GM12892 (cell line): Measurements from ENCODE around the gene DLK1.

Source experiments
- POLR2A ChIP-seq: IDR thresholded peaks from 2 replicates; pipeline ENCODE4 v1.6.1; 2011; ENCODE audit warnings: low read depth, low read length, control low read depth
- POLR2AphosphoS5 ChIP-seq: IDR thresholded peaks from 2 replicates; pipeline ENCODE4 v1.6.1; 2011; ENCODE audit warnings: low read depth, low read length, control low read depth
- TAF1 ChIP-seq: IDR thresholded peaks from 2 replicates; pipeline ENCODE4 v1.6.1; 2011; ENCODE audit warnings: low read depth, mild to moderate bottlenecking, control low read depth, low read length, borderline replicate concordance

DNA sequence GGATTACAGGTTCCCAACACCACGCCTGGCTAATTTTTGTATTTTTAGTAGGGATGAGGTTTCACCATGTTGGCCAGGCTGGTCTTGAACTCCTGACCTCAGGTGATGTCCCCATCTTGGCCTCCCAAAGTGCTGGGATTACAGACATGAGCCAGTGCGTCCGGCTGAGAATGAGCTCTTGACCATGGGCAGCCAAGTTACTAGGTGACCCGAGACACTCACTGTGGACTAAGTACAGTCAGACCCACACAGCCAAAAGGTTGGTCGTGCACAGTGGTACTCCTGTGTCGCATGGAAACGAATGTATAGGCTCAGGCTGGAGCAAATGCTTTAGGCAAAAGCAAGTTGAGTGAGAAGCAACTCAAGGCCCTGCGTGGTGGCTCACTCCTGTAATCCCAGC, 21.0 kb downstream of the DLK1 start:
- TF ChIP-seq POLR2A: no peak
- no peak for TF ChIP-seq POLR2AphosphoS5
- no peak for TF ChIP-seq TAF1
